Iris pigment epithelial cell (primary cell): Measurements from ENCODE around the gene GMPS.
"Not testable (repeated sequence)": the region's sequence is repeated elsewhere in the genome, so short reads cannot be mapped to it uniquely, and the experiment has no call there.

ENCODE experiments used
- DNase-seq: peaks from one replicate; pipeline ENCODE4 v3.0.0-alpha.2; 2011; ENCODE audit warnings: low read depth

Gene GMPS

GRCh38 chr3:155872904-155873646 lies 2.6 kb downstream of the GMPS start:
- DNase-seq = no peak

- no peak for DNase-seq
These were observed 5.6 kb downstream of the GMPS start for GRCh38 chr3:155876037-155876436.

GRCh38 chr3:155876503-155876902 lies 6.1 kb downstream of the GMPS start:
- no peak for DNase-seq

- DNase-seq = no peak
These were observed 9.8 kb downstream of the GMPS start for GRCh38 chr3:155880286-155880685.

- no peak for DNase-seq
These were observed 13.8 kb downstream of the GMPS start for GRCh38 chr3:155884292-155884691.

- DNase-seq = no peak
These were observed 14.8 kb downstream of the GMPS start for GRCh38 chr3:155885292-155885691.

- DNase-seq = not testable (repeated sequence)
These were observed 15.9 kb downstream of the GMPS start for GRCh38 chr3:155886348-155886747.

- DNase-seq = no peak
These were observed 16.5 kb downstream of the GMPS start for GRCh38 chr3:155886915-155887314.

- no peak for DNase-seq
These were observed 18.8 kb downstream of the GMPS start for GRCh38 chr3:155889212-155889611.

- no peak for DNase-seq
These were observed 19.5 kb downstream of the GMPS start for GRCh38 chr3:155889952-155890351.

GRCh38 chr3:155890671-155891190 lies 20.3 kb downstream of the GMPS start:
- DNase-seq = peak; percentile 75

GRCh38 chr3:155891321-155891720 lies 20.9 kb downstream of the GMPS start:
- DNase-seq = peak; percentile 63

GRCh38 chr3:155895379-155895900 lies 25.0 kb downstream of the GMPS start:
- DNase-seq = no peak

- DNase-seq = no peak
These were observed 36.5 kb downstream of the GMPS start for GRCh38 chr3:155906900-155907299.

GRCh38 chr3:155908086-155908485 lies 37.6 kb downstream of the GMPS start:
- no peak for DNase-seq

- no peak for DNase-seq
These were observed 38.2 kb downstream of the GMPS start for GRCh38 chr3:155908605-155909004.

- DNase-seq = no peak
These were observed 41.6 kb downstream of the GMPS start for GRCh38 chr3:155912090-155912489.

- peak; percentile 73 for DNase-seq
These were observed 42.2 kb downstream of the GMPS start for GRCh38 chr3:155912579-155913190.

GRCh38 chr3:155917781-155918180 lies 47.3 kb downstream of the GMPS start:
- no peak for DNase-seq

GRCh38 chr3:155919728-155920127 lies 49.3 kb downstream of the GMPS start:
- no peak for DNase-seq

GRCh38 chr3:155921486-155921885 lies 51.0 kb downstream of the GMPS start:
- no peak for DNase-seq

GRCh38 chr3:155934230-155934629 lies 63.8 kb downstream of the GMPS start:
- DNase-seq = no peak

- no peak for DNase-seq
These were observed 68.0 kb downstream of the GMPS start for GRCh38 chr3:155938409-155938808.
